ENCODE data around the gene ATP1B3.

DNA sequence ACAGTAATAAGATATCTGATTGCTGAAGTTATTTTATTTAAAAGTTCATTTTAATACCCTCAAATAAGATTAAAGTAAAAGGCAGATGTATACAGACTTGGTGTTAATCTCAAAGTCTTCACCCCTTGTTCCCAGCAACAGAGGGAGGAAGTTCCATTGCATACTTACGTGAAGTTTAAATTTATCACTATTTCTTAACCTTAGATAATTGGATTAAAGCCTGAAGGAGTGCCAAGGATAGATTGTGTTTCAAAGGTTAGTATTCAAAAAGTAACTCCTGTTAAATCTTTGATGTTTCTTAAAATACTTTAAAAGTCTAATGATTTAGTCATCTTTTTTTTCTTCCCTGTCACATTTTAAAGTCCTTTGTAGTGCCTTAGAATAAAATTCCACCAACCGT lies 39.3 kb downstream of the ATP1B3 start:
- TF ChIP-seq, protein P1, sequence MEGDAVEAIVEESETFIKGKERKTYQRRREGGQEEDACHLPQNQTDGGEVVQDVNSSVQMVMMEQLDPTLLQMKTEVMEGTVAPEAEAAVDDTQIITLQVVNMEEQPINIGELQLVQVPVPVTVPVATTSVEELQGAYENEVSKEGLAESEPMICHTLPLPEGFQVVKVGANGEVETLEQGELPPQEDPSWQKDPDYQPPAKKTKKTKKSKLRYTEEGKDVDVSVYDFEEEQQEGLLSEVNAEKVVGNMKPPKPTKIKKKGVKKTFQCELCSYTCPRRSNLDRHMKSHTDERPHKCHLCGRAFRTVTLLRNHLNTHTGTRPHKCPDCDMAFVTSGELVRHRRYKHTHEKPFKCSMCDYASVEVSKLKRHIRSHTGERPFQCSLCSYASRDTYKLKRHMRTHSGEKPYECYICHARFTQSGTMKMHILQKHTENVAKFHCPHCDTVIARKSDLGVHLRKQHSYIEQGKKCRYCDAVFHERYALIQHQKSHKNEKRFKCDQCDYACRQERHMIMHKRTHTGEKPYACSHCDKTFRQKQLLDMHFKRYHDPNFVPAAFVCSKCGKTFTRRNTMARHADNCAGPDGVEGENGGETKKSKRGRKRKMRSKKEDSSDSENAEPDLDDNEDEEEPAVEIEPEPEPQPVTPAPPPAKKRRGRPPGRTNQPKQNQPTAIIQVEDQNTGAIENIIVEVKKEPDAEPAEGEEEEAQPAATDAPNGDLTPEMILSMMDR (optimal IDR thresholded peaks at IDR 0.05 in 1 of 3, IDR thresholded peaks at IDR 0.05 in 1 of 3, conservative IDR thresholded peaks at IDR 0.05 in 1 of 3; ENCODE audit: extremely low read depth in 1 of 3, insufficient read depth in 2 of 3, low read length in 3 of 3): no peak
- TF ChIP-seq EZH2 (IDR thresholded peaks at IDR 0.05; ENCODE audit: low read length): no peak

Data from keratinocyte (primary cell).